HL-60 (cell line): ENCODE measurements around the gene RIMBP3B.
"Not testable (repeated sequence)": the region's sequence is repeated elsewhere in the genome, so short reads cannot be mapped to it uniquely, and the experiment has no call there.

Source experiments
- CTCF ChIP-seq: IDR thresholded peaks from one replicate; pipeline ENCODE4 v1.5.1; 2011; ENCODE audit warnings: low read length, control low read depth, inconsistent platforms; ENCODE audit not compliant: insufficient read depth
- POLR2AphosphoS5 ChIP-seq: IDR thresholded peaks from 2 replicates; pipeline ENCODE4 v1.6.1; 2012; ENCODE audit warnings: low read depth
- REST ChIP-seq: IDR thresholded peaks from 2 replicates; pipeline ENCODE4 v1.6.1; 2012; ENCODE audit warnings: low read depth; ENCODE audit not compliant: insufficient replicate concordance

GRCh38 chr22:21389480-21389879 is 5.9 kb downstream of the RIMBP3B start:
- not testable (repeated sequence) for TF ChIP-seq CTCF, POLR2AphosphoS5, REST
